ENCODE measurements around the gene NPY4R.
"Not testable (repeated sequence)": the region's sequence is repeated elsewhere in the genome, so short reads cannot be mapped to it uniquely, and the experiment has no call there.

NPY4R gene

GRCh38 chr10:46455992-46456391 is 9.8 kb downstream of the NPY4R start:
- DNase-seq: not testable (repeated sequence)

GRCh38 chr10:46451365-46451764 is 14.4 kb downstream of the NPY4R start:
- DNase-seq: not testable (repeated sequence)

- DNase-seq: not testable (repeated sequence)
These were observed 14.9 kb downstream of the NPY4R start for GRCh38 chr10:46450829-46451228.

- DNase-seq: not testable (repeated sequence)
These were observed 18.3 kb downstream of the NPY4R start for GRCh38 chr10:46447439-46447838.

- DNase-seq: not testable (repeated sequence)
These were observed 20.2 kb downstream of the NPY4R start for GRCh38 chr10:46445389-46446122.

GRCh38 chr10:46443422-46443821 is 22.3 kb downstream of the NPY4R start:
- not testable (repeated sequence) for DNase-seq

- DNase-seq: not testable (repeated sequence)
These were observed 23.0 kb downstream of the NPY4R start for GRCh38 chr10:46442706-46443275.

- not testable (repeated sequence) for DNase-seq
These were observed 23.9 kb downstream of the NPY4R start for GRCh38 chr10:46441837-46442278.

GRCh38 chr10:46440942-46441341 is 24.8 kb downstream of the NPY4R start:
- not testable (repeated sequence) for DNase-seq

GRCh38 chr10:46423550-46423949 is 42.2 kb downstream of the NPY4R start:
- DNase-seq: not testable (repeated sequence)

GRCh38 chr10:46419570-46420379 is 46.0 kb downstream of the NPY4R start:
- DNase-seq: not testable (repeated sequence)

- DNase-seq: not testable (repeated sequence)
These were observed 47.5 kb downstream of the NPY4R start for GRCh38 chr10:46418283-46418682.

- DNase-seq: not testable (repeated sequence)
These were observed 50.5 kb downstream of the NPY4R start for GRCh38 chr10:46415291-46415690.

- not testable (repeated sequence) for DNase-seq
These were observed 53.1 kb downstream of the NPY4R start for GRCh38 chr10:46412665-46413064.

GRCh38 chr10:46411123-46411522 is 54.6 kb downstream of the NPY4R start:
- not testable (repeated sequence) for DNase-seq
